ENCODE results near the gene CHADL.

The CHADL gene

DNA sequence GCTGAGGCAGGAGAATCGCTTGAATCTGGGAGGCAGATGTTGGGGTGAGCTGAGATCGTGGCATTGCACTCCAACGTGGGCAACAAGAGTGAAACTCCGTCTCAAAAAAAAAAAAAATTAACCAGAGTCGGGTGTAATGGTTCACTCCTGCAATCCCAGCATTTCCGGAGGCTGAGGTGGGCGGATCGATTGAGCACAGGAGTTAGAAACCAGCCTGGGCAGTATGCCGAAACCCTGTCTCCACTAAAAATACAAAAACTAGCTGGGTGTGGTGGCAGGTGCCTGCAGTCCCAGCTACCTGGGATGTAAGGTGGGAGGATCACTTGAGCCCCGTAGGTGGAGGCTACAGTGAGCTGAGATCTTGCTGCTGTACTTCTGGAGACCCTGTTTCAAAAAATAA, 43.7 kb upstream of the CHADL start:
- TF ChIP-seq, protein P1, sequence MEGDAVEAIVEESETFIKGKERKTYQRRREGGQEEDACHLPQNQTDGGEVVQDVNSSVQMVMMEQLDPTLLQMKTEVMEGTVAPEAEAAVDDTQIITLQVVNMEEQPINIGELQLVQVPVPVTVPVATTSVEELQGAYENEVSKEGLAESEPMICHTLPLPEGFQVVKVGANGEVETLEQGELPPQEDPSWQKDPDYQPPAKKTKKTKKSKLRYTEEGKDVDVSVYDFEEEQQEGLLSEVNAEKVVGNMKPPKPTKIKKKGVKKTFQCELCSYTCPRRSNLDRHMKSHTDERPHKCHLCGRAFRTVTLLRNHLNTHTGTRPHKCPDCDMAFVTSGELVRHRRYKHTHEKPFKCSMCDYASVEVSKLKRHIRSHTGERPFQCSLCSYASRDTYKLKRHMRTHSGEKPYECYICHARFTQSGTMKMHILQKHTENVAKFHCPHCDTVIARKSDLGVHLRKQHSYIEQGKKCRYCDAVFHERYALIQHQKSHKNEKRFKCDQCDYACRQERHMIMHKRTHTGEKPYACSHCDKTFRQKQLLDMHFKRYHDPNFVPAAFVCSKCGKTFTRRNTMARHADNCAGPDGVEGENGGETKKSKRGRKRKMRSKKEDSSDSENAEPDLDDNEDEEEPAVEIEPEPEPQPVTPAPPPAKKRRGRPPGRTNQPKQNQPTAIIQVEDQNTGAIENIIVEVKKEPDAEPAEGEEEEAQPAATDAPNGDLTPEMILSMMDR (IDR thresholded peaks at IDR 0.05; ENCODE audit: borderline replicate concordance, insufficient read depth, low read depth, low read length): no peak
- H3K4me3 ChIP-seq (ENCODE audit: low read depth, low read length): no peak overlapping the region

DNA sequence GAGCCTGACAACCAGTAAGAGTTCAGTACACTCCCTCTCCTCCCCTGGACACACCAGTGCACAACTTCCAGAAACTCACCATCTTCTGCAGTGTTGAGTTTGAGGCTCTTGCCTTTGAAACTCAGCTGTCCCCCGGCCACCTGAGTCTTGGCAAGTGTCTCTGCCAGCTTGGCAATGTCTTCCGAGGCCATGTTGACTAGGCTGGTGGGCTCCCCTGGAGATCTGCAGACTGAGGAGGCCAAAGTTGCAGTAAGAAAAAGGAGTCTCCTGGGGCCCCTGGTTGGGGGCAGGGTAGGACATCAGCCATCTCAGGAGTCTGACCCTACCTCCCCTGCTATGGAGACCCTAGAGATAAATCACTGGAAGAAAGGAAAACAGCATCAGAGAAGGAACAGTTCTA, 40.1 kb upstream of the CHADL start:
- no peak overlapping the region for H3K4me3 ChIP-seq (ENCODE audit: low read depth, low read length)
- TF ChIP-seq, protein P1 (IDR thresholded peaks at IDR 0.05; ENCODE audit: borderline replicate concordance, insufficient read depth, low read depth, low read length): no peak

- TF ChIP-seq, protein P1 (IDR thresholded peaks at IDR 0.05; ENCODE audit: borderline replicate concordance, insufficient read depth, low read depth, low read length): no peak
- H3K4me3 ChIP-seq (ENCODE audit: low read depth, low read length): no peak overlapping the region
Measured at GRCh38 chr22:41280065-41280464, 39.3 kb upstream of the CHADL start.

- TF ChIP-seq, protein P1 (IDR thresholded peaks at IDR 0.05; ENCODE audit: borderline replicate concordance, insufficient read depth, low read depth, low read length): no peak
- no peak overlapping the region for H3K4me3 ChIP-seq (ENCODE audit: low read depth, low read length)
Measured at GRCh38 chr22:41274856-41275255, 34.1 kb upstream of the CHADL start.

DNA sequence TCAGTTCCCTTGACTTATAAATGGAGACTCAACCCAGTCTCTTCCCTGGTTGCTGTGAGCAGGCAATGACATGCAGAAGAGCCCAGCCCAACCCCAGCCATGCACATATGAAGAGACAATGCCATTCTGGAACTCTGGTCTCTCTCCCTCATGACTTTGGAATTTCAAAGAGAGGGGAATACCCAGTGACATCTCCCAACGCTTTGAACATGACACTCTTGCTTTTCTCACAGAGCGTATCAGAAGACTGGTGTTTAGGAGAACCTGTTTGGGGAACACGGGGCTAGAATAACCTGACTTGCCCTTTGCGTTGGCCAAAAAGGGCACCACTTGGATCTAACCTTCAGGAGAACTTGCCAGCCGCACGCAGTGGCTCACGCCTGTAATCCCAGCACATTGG, 32.4 kb upstream of the CHADL start:
- TF ChIP-seq, protein P1 (IDR thresholded peaks at IDR 0.05; ENCODE audit: borderline replicate concordance, insufficient read depth, low read depth, low read length): no peak
- no peak overlapping the region for H3K4me3 ChIP-seq (ENCODE audit: low read depth, low read length)

DNA sequence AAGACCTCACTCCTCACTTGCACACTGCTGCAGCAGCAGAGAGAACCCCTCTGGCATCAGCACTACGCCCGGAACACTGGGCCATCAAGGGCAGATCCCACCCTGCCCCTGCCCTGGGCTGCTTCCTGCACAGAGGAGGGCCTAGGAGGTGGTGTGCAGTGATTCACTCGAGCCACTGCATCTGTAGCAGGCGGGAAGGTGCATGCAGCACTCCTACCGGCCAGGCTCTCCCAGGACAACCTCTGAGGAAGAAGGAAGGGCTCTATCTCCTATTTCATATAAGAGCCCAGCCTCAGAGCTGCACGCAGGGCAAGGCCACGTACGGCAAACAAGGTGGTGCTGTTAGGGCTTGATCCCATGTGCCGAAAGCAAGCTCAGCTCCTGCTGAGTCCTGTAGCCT, 31.1 kb upstream of the CHADL start:
- no peak overlapping the region for H3K4me3 ChIP-seq (ENCODE audit: low read depth, low read length)
- TF ChIP-seq, protein P1 (IDR thresholded peaks at IDR 0.05; ENCODE audit: borderline replicate concordance, insufficient read depth, low read depth, low read length): no peak

- H3K4me3 ChIP-seq (ENCODE audit: low read depth, low read length): no peak overlapping the region
- TF ChIP-seq, protein P1 (IDR thresholded peaks at IDR 0.05; ENCODE audit: borderline replicate concordance, insufficient read depth, low read depth, low read length): no peak
Measured at GRCh38 chr22:41267958-41268357, 27.2 kb upstream of the CHADL start.

All from GM12875 (cell line).